Lower leg skin (tissue), 4 donors: ENCODE results near the gene SLC9A9. TPM values are rescaled to one million over a fixed set of nuclear protein-coding genes. Genes with fewer than 3 reads are reported as not detected.

ENCODE experiments used
- DNase-seq, 2 donors: peaks; one replicate each; pipeline ENCODE4 v3.0.0-alpha.2; 2019; ENCODE audit warnings: low spot score in 2 of 2
- H3K4me3 ChIP-seq: fragments of 200-600 bp; sonication (generic); 2 replicates; pipeline ENCODE4 v1.5.1; 2017; ENCODE audit warnings: mild to moderate bottlenecking, low read depth; ENCODE audit not compliant: poor library complexity, severe bottlenecking
- CTCF ChIP-seq, 3 donors: fragments of 450-650 bp; IDR thresholded peaks; one replicate each; pipeline ENCODE4 v1.5.1; 2016; ENCODE audit warnings: antibody characterized with exemption in 3 of 3, mild to moderate bottlenecking in 3 of 3, moderate library complexity in 2 of 3
- POLR2A ChIP-seq, 2 donors: fragments of 450-650 bp; IDR thresholded peaks; one replicate each; pipeline ENCODE4 v1.6.1; 2016 to 2017; ENCODE audit warnings: antibody characterized with exemption in 2 of 2, mild to moderate bottlenecking in 1 of 2, moderate library complexity in 1 of 2
- WGBS, 2 donors: methylation state at CpG; one replicate each; pipeline ENCODE4 v1.1.5; 2018; 5-methylcytosine and 5-hydroxymethylcytosine counted together
- intact Hi-C: fragments of 100-400 bp; cut with DNase I; formaldehyde crosslinking; loops from one replicate; pipeline ENCODE4 v1.15.0; 2023; ENCODE audit warnings: low total_unique reads
- total RNA-seq, 4 donors: library from RNA; depleted of rRNA; stranded (reverse); fragments of >200 nt; gene quantifications; one replicate each; pipeline ENCODE4 v1.1.0, GENCODE V29; 2016

Gene SLC9A9
- total RNA-seq, 4 donors from 2014 or later: 14.6 to 40.8 (median 23.7) TPM

- WGBS, 2 donors: 67 to 72% methylated on average over 2 of the region's 2 CpGs
- DNase-seq: no peak
- TF ChIP-seq POLR2A (IDR thresholded peaks at IDR 0.05) (no peak), CTCF (IDR thresholded peaks at IDR 0.05) (no peak)
- H3K4me3 ChIP-seq: no peak overlapping the region
- intact Hi-C loops: no loop called here
These were observed 269.3 kb downstream of the SLC9A9 start for GRCh38 chr3:143578810-143579435.

GRCh38 chr3:143576568-143577270, 271.5 kb downstream of the SLC9A9 start:
- no peak for TF ChIP-seq POLR2A (IDR thresholded peaks at IDR 0.05)
- TF ChIP-seq CTCF (IDR thresholded peaks at IDR 0.05): no peak
- no peak for DNase-seq
- intact Hi-C loops: no loop called here
- 89 to 94% methylated on average over 5 of the region's 5 CpGs for WGBS, 2 donors
- no peak overlapping the region for H3K4me3 ChIP-seq

DNA sequence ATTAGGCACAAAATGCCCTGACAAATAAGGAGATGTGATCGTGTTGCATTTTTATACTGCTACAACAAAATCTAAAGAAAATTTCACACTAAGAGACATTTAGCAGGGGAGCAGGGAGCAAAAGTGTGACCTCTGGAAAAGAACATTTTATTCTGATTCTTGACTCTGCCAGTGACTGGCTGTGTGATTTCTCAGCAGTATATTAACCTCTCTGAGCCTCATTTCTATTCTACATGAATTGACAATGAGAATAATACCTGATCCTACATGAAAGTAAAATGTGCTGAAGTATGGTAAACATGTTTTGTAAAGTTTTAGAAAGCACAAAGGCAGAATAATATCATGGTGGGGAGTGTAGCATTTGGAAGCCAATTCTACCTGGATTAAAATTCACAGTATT, 273.3 kb downstream of the SLC9A9 start:
- 92 to 100% methylated on average over 1 of the region's 1 CpG for WGBS, 2 donors
- TF ChIP-seq CTCF (IDR thresholded peaks at IDR 0.05) (no peak), POLR2A (IDR thresholded peaks at IDR 0.05) (no peak)
- intact Hi-C loops: no loop called here
- DNase-seq: no peak
- H3K4me3 ChIP-seq: no peak overlapping the region

- WGBS, 2 donors: 92 to 93% methylated on average over 8 of the region's 8 CpGs
- no peak for DNase-seq
- no peak overlapping the region for H3K4me3 ChIP-seq
- intact Hi-C loops: no loop called here
- no peak for TF ChIP-seq POLR2A (IDR thresholded peaks at IDR 0.05)
- no peak for TF ChIP-seq CTCF (IDR thresholded peaks at IDR 0.05)
These were observed 274.5 kb downstream of the SLC9A9 start for GRCh38 chr3:143573610-143574303.

DNA sequence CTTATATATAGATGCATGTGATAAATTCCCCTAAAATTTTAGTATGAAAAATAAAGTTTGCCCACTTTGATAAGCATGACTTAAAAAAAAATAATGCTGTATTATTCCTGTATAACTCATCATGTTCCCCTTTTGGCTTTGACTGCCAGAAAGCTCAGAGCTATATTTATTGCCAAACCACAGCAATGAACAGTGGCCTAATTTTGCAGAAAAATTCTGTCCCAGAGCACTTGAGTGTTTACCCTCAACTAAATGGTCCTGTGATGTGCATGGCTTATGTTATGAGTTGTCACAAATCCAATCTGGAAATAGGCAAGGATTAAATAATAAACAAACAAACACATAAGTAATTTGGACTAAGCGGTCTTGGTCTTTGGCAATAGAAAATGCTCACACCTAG, 276.7 kb downstream of the SLC9A9 start:
- DNase-seq: no peak
- WGBS, 2 donors: 76 to 77% methylated on average over 1 of the region's 1 CpG
- TF ChIP-seq CTCF (IDR thresholded peaks at IDR 0.05) (no peak), POLR2A (IDR thresholded peaks at IDR 0.05) (no peak)
- intact Hi-C loops: no loop called here
- H3K4me3 ChIP-seq: no peak overlapping the region
